GM10847 (cell line): Measurements from ENCODE around the gene IL17C.

Experiments
- POLR2A ChIP-seq: IDR thresholded peaks from 2 replicates; pipeline ENCODE4 v1.6.1; 2011; ENCODE audit not compliant: insufficient read length; ENCODE audit errors: extremely low read depth

The IL17C gene

GRCh38 chr16:88601313-88602036 lies 36.9 kb upstream of the IL17C start:
- no peak for TF ChIP-seq POLR2A

- TF ChIP-seq POLR2A: no peak
These were observed 36.3 kb upstream of the IL17C start for GRCh38 chr16:88602091-88602490.

- no peak for TF ChIP-seq POLR2A
These were observed 32.9 kb upstream of the IL17C start for GRCh38 chr16:88605186-88606147.

- no peak for TF ChIP-seq POLR2A
These were observed 32.1 kb upstream of the IL17C start for GRCh38 chr16:88606148-88606757.

- no peak for TF ChIP-seq POLR2A
These were observed 30.3 kb upstream of the IL17C start for GRCh38 chr16:88608076-88608475.

- no peak for TF ChIP-seq POLR2A
These were observed 28.3 kb upstream of the IL17C start for GRCh38 chr16:88610080-88610479.

GRCh38 chr16:88610909-88611812 lies 27.2 kb upstream of the IL17C start:
- no peak for TF ChIP-seq POLR2A

- TF ChIP-seq POLR2A: no peak
These were observed 25.1 kb upstream of the IL17C start for GRCh38 chr16:88613293-88613692.

- no peak for TF ChIP-seq POLR2A
These were observed 24.2 kb upstream of the IL17C start for GRCh38 chr16:88613911-88614817.

GRCh38 chr16:88614818-88615580 lies 23.4 kb upstream of the IL17C start:
- TF ChIP-seq POLR2A: no peak

GRCh38 chr16:88616320-88616719 lies 22.1 kb upstream of the IL17C start:
- TF ChIP-seq POLR2A: no peak

- no peak for TF ChIP-seq POLR2A
These were observed 21.6 kb upstream of the IL17C start for GRCh38 chr16:88616736-88617135.
